ENCODE measurements around the gene SKI.

Gene SKI

GRCh38 chr1:2182376-2182775 lies 45.7 kb upstream of the SKI start:
- H3K9ac ChIP-seq (ENCODE audit: low read length): no peak overlapping the region
- H4K20me1 ChIP-seq (ENCODE audit: insufficient read depth, low read length): no peaks in the 10 kb centered on the region
- H2AFZ ChIP-seq (ENCODE audit: low read length): no peak overlapping the region
- TF ChIP-seq EZH2 (IDR thresholded peaks at IDR 0.05; ENCODE audit: borderline replicate concordance, low read length) (no peak), CTCF (IDR thresholded peaks at IDR 0.05; ENCODE audit: low read length) (no peak)
- H3K4me3 ChIP-seq (ENCODE audit: low read depth, low read length, poor library complexity, severe bottlenecking): no peak overlapping the region
- H3K27ac ChIP-seq (ENCODE audit: low read depth, low read length, poor library complexity, severe bottlenecking): no peak overlapping the region
- H3K9me2 ChIP-seq (ENCODE audit: low read depth, low read length): no peaks in the 10 kb centered on the region
- H3K36me3 ChIP-seq (ENCODE audit: insufficient read depth, low read length): no peaks in the 10 kb centered on the region
- no peak overlapping the region for H3K4me2 ChIP-seq (ENCODE audit: low read length)
- H3F3A ChIP-seq (ENCODE audit: insufficient read depth, low read length): no peaks in the 10 kb centered on the region
- no peaks in the 10 kb centered on the region for H3K79me2 ChIP-seq (ENCODE audit: insufficient read depth, low read length)
- H3K9me3 ChIP-seq (ENCODE audit: low read length): no peaks in the 10 kb centered on the region
- H3K4me1 ChIP-seq (ENCODE audit: insufficient read depth, low read length, severe bottlenecking): no peaks in the 10 kb centered on the region
- H3K27me3 ChIP-seq (ENCODE audit: insufficient read depth, low read length): no peaks in the 10 kb centered on the region; the same call in 1 of the 2 replicates

- peaks cover 1% of the 10 kb centered on the region for H3K4me1 ChIP-seq (ENCODE audit: insufficient read depth, low read length, severe bottlenecking)
- H3K4me2 ChIP-seq (ENCODE audit: low read length): no peak overlapping the region
- no peaks in the 10 kb centered on the region for H3K9me3 ChIP-seq (ENCODE audit: low read length)
- H2AFZ ChIP-seq (ENCODE audit: low read length): no peak overlapping the region
- TF ChIP-seq CTCF (IDR thresholded peaks at IDR 0.05; ENCODE audit: low read length) (no peak), EZH2 (IDR thresholded peaks at IDR 0.05; ENCODE audit: borderline replicate concordance, low read length) (no peak)
- H3K36me3 ChIP-seq (ENCODE audit: insufficient read depth, low read length): no peaks in the 10 kb centered on the region
- H3K79me2 ChIP-seq (ENCODE audit: insufficient read depth, low read length): no peaks in the 10 kb centered on the region
- H4K20me1 ChIP-seq (ENCODE audit: insufficient read depth, low read length): no peaks in the 10 kb centered on the region
- no peaks in the 10 kb centered on the region for H3F3A ChIP-seq (ENCODE audit: insufficient read depth, low read length)
- H3K9ac ChIP-seq (ENCODE audit: low read length): no peak overlapping the region
- no peak overlapping the region for H3K27ac ChIP-seq (ENCODE audit: low read depth, low read length, poor library complexity, severe bottlenecking)
- no peak overlapping the region for H3K4me3 ChIP-seq (ENCODE audit: low read depth, low read length, poor library complexity, severe bottlenecking)
- H3K27me3 ChIP-seq (ENCODE audit: insufficient read depth, low read length): no peaks in the 10 kb centered on the region
- H3K9me2 ChIP-seq (ENCODE audit: low read depth, low read length): no peaks in the 10 kb centered on the region
Observed at GRCh38 chr1:2183937-2184334, 44.2 kb upstream of the SKI start.

GRCh38 chr1:2184531-2184930 lies 43.6 kb upstream of the SKI start:
- no peaks in the 10 kb centered on the region for H3K36me3 ChIP-seq (ENCODE audit: insufficient read depth, low read length)
- no peaks in the 10 kb centered on the region for H4K20me1 ChIP-seq (ENCODE audit: insufficient read depth, low read length)
- no peak overlapping the region for H3K4me2 ChIP-seq (ENCODE audit: low read length)
- H3K9ac ChIP-seq (ENCODE audit: low read length): no peak overlapping the region
- no peak overlapping the region for H3K4me3 ChIP-seq (ENCODE audit: low read depth, low read length, poor library complexity, severe bottlenecking)
- peaks cover 5% of the 10 kb centered on the region for H3K4me1 ChIP-seq (ENCODE audit: insufficient read depth, low read length, severe bottlenecking)
- H3K9me3 ChIP-seq (ENCODE audit: low read length): no peaks in the 10 kb centered on the region
- TF ChIP-seq CTCF (IDR thresholded peaks at IDR 0.05; ENCODE audit: low read length): no peak
- no peak for TF ChIP-seq EZH2 (IDR thresholded peaks at IDR 0.05; ENCODE audit: borderline replicate concordance, low read length)
- H3K79me2 ChIP-seq (ENCODE audit: insufficient read depth, low read length): no peaks in the 10 kb centered on the region
- no peaks in the 10 kb centered on the region for H3K9me2 ChIP-seq (ENCODE audit: low read depth, low read length)
- H3K27ac ChIP-seq (ENCODE audit: low read depth, low read length, poor library complexity, severe bottlenecking): no peak overlapping the region
- no peak overlapping the region for H2AFZ ChIP-seq (ENCODE audit: low read length)
- H3K27me3 ChIP-seq (ENCODE audit: insufficient read depth, low read length): no peaks in the 10 kb centered on the region
- H3F3A ChIP-seq (ENCODE audit: insufficient read depth, low read length): no peaks in the 10 kb centered on the region

All from OCI-LY1 (cell line).